ENCODE data around the gene TMPRSS9.

DNA sequence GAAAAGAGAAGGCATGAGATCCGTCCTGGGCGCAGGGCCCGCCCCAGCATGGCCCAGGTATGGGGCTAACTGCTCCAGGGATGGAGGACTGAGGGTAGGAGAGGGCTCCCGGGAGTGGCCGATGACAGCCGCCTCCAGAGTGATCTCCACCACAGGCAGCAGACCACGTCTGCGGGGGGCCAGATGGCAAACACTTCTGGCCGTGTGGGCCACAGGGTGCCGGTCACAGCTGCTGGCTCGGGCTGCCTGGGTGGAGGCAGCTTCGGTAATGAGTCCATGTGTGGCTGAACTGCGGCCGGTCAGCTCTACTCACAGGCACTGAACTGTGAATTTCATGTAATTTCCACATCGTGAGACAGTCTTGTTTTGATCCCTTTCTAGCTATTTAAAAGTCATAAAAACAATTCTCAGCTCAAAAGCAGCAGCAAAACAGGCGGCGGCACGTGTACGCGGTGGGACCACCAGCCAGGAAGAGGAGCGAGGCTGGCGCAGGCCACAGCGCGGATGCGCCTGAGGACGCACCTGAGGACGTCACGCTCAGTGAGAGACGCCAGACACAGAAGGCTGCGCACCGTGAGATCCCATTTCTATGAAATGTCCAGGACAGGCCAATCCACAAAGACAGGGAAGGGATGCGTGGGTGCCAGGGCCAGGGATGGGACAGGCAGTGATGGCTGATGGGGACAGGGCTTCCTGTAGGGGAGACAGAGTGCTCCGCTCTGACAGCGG is 35.7 kb upstream of the TMPRSS9 start:
- TF ChIP-seq, protein P1, sequence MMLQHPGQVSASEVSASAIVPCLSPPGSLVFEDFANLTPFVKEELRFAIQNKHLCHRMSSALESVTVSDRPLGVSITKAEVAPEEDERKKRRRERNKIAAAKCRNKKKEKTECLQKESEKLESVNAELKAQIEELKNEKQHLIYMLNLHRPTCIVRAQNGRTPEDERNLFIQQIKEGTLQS (CRISPR knock-in tag; conservative IDR thresholded peaks at IDR 0.05) = no peak
- TF ChIP-seq TCF7 (CRISPR knock-in tag; IDR thresholded peaks at IDR 0.05; ENCODE audit: low read depth) (no peak), JUN (CRISPR knock-in tag; IDR thresholded peaks at IDR 0.05) (no peak), SMAD3 (CRISPR knock-in tag; IDR thresholded peaks at IDR 0.05; ENCODE audit: borderline replicate concordance) (no peak), CREB1 (CRISPR knock-in tag; IDR thresholded peaks at IDR 0.05) (no peak), NR3C1 (CRISPR knock-in tag; conservative IDR thresholded peaks at IDR 0.05; ENCODE audit: low read depth) (no peak), TEAD1 (CRISPR knock-in tag; IDR thresholded peaks at IDR 0.05) (no peak), ZBTB21 (CRISPR knock-in tag; IDR thresholded peaks at IDR 0.05; ENCODE audit: borderline replicate concordance) (no peak), ZNF317 (CRISPR knock-in tag; IDR thresholded peaks at IDR 0.05; ENCODE audit: borderline replicate concordance, low read depth) (no peak), FOXJ3 (CRISPR knock-in tag; IDR thresholded peaks at IDR 0.05; ENCODE audit: borderline replicate concordance) (no peak)
- TF ChIP-seq, protein P2, sequence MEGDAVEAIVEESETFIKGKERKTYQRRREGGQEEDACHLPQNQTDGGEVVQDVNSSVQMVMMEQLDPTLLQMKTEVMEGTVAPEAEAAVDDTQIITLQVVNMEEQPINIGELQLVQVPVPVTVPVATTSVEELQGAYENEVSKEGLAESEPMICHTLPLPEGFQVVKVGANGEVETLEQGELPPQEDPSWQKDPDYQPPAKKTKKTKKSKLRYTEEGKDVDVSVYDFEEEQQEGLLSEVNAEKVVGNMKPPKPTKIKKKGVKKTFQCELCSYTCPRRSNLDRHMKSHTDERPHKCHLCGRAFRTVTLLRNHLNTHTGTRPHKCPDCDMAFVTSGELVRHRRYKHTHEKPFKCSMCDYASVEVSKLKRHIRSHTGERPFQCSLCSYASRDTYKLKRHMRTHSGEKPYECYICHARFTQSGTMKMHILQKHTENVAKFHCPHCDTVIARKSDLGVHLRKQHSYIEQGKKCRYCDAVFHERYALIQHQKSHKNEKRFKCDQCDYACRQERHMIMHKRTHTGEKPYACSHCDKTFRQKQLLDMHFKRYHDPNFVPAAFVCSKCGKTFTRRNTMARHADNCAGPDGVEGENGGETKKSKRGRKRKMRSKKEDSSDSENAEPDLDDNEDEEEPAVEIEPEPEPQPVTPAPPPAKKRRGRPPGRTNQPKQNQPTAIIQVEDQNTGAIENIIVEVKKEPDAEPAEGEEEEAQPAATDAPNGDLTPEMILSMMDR (IDR thresholded peaks at IDR 0.05) = no peak
- TF ChIP-seq, protein P3, sequence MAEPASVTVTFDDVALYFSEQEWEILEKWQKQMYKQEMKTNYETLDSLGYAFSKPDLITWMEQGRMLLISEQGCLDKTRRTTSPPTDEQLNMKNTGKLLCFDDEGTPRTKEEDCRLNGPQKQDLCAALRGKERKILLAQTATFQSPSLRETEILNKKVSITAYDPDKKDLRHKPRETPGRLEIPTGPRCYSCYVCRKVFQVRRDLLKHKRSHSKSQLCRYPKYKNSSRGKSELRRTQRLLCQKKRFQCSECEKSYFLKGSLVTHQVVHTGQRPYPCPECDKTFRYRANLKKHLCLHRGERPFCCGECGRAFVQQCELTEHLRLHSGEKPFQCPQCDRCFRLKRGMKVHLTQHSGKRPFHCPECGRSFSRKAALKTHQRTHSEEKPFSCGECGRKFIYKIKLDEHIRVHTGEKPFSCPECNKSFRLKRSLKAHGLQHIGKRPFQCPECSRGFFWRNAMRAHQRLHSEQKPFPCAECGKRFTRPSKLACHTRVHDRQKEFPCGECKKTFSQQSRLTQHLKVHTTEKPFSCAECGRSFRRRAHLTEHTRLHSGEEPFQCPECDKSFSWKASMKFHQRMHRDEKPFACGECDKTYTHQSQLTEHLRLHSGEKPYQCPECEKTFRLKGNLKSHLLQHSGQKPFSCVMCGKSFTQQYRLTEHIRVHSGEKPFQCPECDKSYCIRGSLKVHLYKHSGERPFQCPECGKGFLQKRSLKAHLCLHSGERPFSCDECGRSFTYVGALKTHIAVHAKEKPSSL (CRISPR knock-in tag; conservative IDR thresholded peaks at IDR 0.05) = no peak
- TF ChIP-seq, protein P4, sequence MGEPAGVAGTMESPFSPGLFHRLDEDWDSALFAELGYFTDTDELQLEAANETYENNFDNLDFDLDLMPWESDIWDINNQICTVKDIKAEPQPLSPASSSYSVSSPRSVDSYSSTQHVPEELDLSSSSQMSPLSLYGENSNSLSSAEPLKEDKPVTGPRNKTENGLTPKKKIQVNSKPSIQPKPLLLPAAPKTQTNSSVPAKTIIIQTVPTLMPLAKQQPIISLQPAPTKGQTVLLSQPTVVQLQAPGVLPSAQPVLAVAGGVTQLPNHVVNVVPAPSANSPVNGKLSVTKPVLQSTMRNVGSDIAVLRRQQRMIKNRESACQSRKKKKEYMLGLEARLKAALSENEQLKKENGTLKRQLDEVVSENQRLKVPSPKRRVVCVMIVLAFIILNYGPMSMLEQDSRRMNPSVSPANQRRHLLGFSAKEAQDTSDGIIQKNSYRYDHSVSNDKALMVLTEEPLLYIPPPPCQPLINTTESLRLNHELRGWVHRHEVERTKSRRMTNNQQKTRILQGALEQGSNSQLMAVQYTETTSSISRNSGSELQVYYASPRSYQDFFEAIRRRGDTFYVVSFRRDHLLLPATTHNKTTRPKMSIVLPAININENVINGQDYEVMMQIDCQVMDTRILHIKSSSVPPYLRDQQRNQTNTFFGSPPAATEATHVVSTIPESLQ (CRISPR knock-in tag; IDR thresholded peaks at IDR 0.05) = no peak

All from WTC11 (cell line).